Calu3 (cell line): ENCODE data around the gene ABCC10. TPM values are rescaled to one million over a fixed set of nuclear protein-coding genes. Genes with fewer than 3 reads are reported as not detected.

Experiments
- BruUV-seq: library from RNA; stranded (reverse); fragments of 400-500 nt; replicated peaks from 2 replicates; lab custom pipeline; 2021; lab: Mats Ljungman, UMichigan
- CTCF ChIA-PET: fragments of 300-600 bp; sonication (Branson Sonifier 250); formaldehyde crosslinking; loops from one replicate; lab custom pipeline; 2022; ENCODE audit warnings: antibody characterized with exemption; lab: Charles Lee
- DNase-seq: peaks from one replicate; pipeline ENCODE4 v3.0.0; 2022
- H3K27ac Mint-ChIP-seq: one replicate; pipeline ENCODE4 v1.8.0; 2022; ENCODE audit warnings: mixed read lengths; ENCODE audit not compliant: unreplicated experiment
- H3K27me3 Mint-ChIP-seq: one replicate; pipeline ENCODE4 v1.8.0; 2022; ENCODE audit warnings: mixed read lengths; ENCODE audit not compliant: unreplicated experiment
- H3K36me3 Mint-ChIP-seq: one replicate; pipeline ENCODE4 v1.8.0; 2022; ENCODE audit warnings: mild to moderate bottlenecking, moderate library complexity, mixed read lengths; ENCODE audit not compliant: insufficient read depth, unreplicated experiment
- H3K4me1 Mint-ChIP-seq: one replicate; pipeline ENCODE4 v1.8.0; 2022; ENCODE audit warnings: mild to moderate bottlenecking, low read depth, mixed read lengths; ENCODE audit not compliant: unreplicated experiment
- H3K4me3 Mint-ChIP-seq: one replicate; pipeline ENCODE4 v1.8.0; 2022; ENCODE audit warnings: mild to moderate bottlenecking, low read depth, moderate library complexity, mixed read lengths; ENCODE audit not compliant: unreplicated experiment
- H3K9me3 Mint-ChIP-seq: one replicate; pipeline ENCODE4 v1.8.0; 2022; ENCODE audit warnings: low read depth, mixed read lengths; ENCODE audit not compliant: unreplicated experiment
- CTCF ChIP-seq: fragments of 200-600 bp; IDR thresholded peaks from one replicate; pipeline ENCODE4 v1.8.0; 2022; ENCODE audit warnings: antibody characterized with exemption; ENCODE audit not compliant: unreplicated experiment
- intact Hi-C: fragments of 100-400 bp; cut with micrococcal nuclease; formaldehyde crosslinking; loops from one replicate; pipeline ENCODE4 v1.10.0; 2022; ENCODE audit not compliant: unreplicated experiment
- total RNA-seq: library from RNA; stranded (reverse); gene quantifications from 2 replicates; pipeline ENCODE4 v1.2.3, GENCODE V29; 2022

Gene ABCC10
- total RNA-seq, 1 experiment from 2014 or later, result 53.0 TPM

DNA sequence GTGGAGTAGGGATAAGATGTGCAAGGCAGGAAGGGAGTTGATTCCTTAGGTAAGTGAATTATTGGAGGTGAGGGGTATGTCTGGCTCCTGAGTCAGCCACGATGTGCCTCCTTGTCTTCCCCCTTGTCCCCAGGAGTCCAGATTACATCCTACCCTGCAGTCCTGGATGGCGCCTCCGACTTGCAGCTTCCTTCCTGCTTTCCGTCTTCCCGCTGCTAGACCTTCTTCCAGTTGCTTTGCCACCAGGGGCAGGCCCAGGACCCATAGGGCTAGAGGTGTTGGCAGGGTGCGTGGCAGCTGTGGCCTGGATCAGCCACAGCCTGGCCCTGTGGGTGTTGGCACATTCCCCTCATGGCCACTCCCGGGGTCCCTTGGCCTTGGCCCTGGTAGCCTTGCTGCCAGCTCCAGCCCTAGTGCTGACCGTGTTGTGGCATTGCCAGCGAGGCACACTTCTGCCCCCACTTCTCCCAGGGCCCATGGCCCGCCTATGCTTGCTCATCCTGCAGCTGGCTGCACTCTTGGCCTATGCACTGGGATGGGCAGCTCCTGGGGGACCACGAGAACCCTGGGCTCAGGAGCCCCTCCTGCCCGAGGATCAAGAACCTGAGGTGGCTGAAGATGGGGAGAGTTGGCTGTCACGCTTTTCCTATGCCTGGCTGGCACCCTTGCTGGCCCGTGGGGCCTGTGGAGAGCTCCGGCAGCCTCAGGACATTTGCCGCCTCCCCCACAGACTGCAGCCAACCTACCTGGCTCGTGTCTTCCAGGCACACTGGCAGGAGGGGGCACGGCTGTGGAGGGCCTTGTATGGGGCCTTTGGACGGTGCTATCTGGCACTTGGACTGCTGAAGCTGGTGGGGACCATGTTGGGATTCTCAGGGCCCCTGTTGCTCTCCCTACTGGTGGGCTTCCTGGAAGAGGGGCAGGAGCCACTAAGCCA lies 4.9 kb downstream of the ABCC10 start:
- H3K27me3 Mint-ChIP-seq, result no peaks in the 10 kb centered on the region
- CTCF ChIA-PET, result no interaction called here
- intact Hi-C loops, result no loop called here
- no peak for DNase-seq
- peaks cover 36% of the 10 kb centered on the region for H3K36me3 Mint-ChIP-seq
- peaks cover 42% of the 10 kb centered on the region for H3K4me1 Mint-ChIP-seq
- H3K9me3 Mint-ChIP-seq, result no peaks in the 10 kb centered on the region
- H3K27ac Mint-ChIP-seq, result no peak overlapping the region
- no peak overlapping the region for H3K4me3 Mint-ChIP-seq
- no TSS peak for BruUV-seq
- no peak for TF ChIP-seq CTCF

DNA sequence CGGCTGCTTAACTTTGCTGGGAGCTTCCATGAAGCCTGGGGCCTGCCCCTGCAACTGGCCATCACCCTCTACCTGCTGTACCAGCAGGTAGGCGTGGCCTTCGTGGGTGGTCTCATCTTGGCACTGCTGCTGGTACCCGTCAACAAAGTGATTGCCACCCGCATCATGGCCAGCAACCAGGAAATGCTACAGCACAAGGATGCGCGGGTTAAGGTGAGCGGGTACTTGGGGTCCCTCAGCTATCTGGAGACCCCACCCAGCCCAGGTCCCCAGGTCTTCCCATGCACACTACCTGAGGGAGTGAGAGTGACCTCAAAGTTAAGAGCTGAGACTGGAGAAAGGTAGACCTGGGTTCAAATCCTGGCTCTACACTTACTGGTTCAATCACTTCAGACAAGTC lies 5.8 kb downstream of the ABCC10 start:
- no peak for DNase-seq
- no peak for TF ChIP-seq CTCF
- no peaks in the 10 kb centered on the region for H3K9me3 Mint-ChIP-seq
- no peaks in the 10 kb centered on the region for H3K27me3 Mint-ChIP-seq
- peaks cover 35% of the 10 kb centered on the region for H3K36me3 Mint-ChIP-seq
- intact Hi-C loops, result no loop called here
- CTCF ChIA-PET, result interaction anchor here (0.6 kb wide), 1 partner anchor 25 kb away, joined by 5 read pairs; no protein-coding TSS in a partner anchor
- no TSS peak for BruUV-seq
- peaks cover 46% of the 10 kb centered on the region for H3K4me1 Mint-ChIP-seq
- no peak overlapping the region for H3K4me3 Mint-ChIP-seq
- H3K27ac Mint-ChIP-seq, result no peak overlapping the region

DNA sequence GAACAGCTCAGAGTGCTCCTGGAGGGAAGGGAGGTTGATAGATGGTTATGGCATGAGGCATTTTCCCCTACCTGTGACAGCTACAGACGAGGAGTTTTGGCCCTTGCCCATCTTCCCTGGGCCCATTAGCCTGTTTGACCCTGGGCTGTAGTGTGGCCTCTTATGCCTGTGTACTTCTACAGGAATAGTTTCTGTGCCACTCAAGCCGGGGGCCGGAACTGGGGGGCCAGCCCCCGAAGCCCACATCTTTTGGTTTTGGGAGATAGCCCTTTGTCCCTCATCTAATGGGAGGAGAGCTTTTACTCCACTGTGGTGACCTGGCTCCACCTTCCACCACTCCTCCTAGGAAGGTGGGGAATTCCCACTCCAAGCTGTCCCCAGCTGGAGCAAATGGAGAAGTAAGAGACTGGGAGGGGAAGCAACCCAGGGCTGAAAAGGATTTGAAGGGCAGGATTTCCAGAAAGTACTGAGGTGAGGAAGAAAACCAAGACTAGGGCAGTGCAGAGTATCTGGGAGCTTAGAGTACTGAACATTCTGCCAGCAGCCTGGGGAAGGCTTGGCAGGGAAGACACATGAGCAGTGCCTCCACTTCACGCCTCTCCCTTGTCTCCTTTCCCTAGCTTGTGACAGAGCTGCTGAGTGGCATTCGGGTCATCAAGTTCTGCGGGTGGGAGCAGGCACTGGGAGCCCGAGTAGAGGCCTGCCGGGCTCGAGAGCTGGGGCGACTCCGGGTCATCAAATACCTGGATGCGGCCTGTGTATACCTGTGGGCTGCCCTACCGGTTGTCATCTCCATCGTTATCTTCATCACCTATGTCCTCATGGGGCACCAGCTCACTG lies 6.9 kb downstream of the ABCC10 start:
- peaks cover 37% of the 10 kb centered on the region for H3K36me3 Mint-ChIP-seq
- CTCF ChIA-PET, result interaction anchor here (0.6 to 1.2 kb wide), 4 partner anchors 24 to 1436 kb away, joined by 3 to 5 read pairs (median 4); no protein-coding TSS in a partner anchor
- H3K9me3 Mint-ChIP-seq, result no peaks in the 10 kb centered on the region
- H3K27me3 Mint-ChIP-seq, result no peaks in the 10 kb centered on the region
- H3K4me3 Mint-ChIP-seq, result no peak overlapping the region
- peaks cover 36% of the 10 kb centered on the region for H3K4me1 Mint-ChIP-seq
- DNase-seq, result no peak
- BruUV-seq, result no TSS peak
- TF ChIP-seq CTCF, result no peak
- H3K27ac Mint-ChIP-seq, result no peak overlapping the region
- intact Hi-C loops, result no loop called here

DNA sequence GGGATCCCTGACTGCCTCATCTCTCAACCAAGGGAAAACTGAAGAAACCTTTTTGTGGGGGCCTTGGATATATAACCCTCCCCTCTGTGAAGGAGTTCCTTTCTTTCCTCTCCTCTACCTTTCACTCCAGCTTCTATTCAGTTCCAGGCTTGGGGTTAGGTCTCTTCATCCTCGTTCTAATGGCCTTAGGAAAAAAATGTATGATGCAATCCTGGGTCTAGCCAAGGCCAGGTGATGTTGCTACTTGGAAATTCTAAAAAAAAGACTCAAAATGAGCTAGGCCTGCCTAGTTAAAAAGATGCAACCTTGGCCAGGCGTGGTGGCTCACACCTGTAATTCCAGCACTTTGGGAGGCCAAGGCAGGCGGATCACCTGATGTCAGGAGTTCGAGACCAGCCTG lies 7.6 kb downstream of the ABCC10 start:
- CTCF ChIA-PET, result interaction anchor here (0.6 kb wide), 2 partner anchors 95 to 1437 kb away, joined by 3 to 4 read pairs; no protein-coding TSS in a partner anchor
- Mint-ChIP-seq H3K36me3 (peaks cover 42% of the 10 kb centered on the region), H3K4me3 (no peak overlapping the region), H3K27ac (no peak overlapping the region), H3K4me1 (peaks cover 34% of the 10 kb centered on the region), H3K9me3 (no peaks in the 10 kb centered on the region), H3K27me3 (no peaks in the 10 kb centered on the region)
- DNase-seq, result no peak
- intact Hi-C loops, result no loop called here
- TF ChIP-seq CTCF, result no peak
- BruUV-seq, result no TSS peak
